DOHH2 (cell line): Measurements from ENCODE around the gene FAM107B.

Source experiments
- EZH2phosphoT487 ChIP-seq: fragments of 200-600 bp; sonication (generic); IDR thresholded peaks from 2 replicates; pipeline ENCODE4 v1.6.1; 2017; ENCODE audit warnings: borderline replicate concordance, mild to moderate bottlenecking, antibody characterized with exemption, low read length, moderate library complexity, mixed read lengths
- TF ChIP-seq, protein P1 (sequence below): fragments of 200-600 bp; sonication (generic); IDR thresholded peaks from one replicate; pipeline ENCODE4 v1.5.1; 2014; ENCODE audit warnings: antibody characterized with exemption, mild to moderate bottlenecking, low read depth, low read length; ENCODE audit not compliant: poor library complexity, severe bottlenecking

GRCh38 chr10:14563359-14563940, 211.2 kb downstream of the FAM107B start:
- TF ChIP-seq, protein P1, sequence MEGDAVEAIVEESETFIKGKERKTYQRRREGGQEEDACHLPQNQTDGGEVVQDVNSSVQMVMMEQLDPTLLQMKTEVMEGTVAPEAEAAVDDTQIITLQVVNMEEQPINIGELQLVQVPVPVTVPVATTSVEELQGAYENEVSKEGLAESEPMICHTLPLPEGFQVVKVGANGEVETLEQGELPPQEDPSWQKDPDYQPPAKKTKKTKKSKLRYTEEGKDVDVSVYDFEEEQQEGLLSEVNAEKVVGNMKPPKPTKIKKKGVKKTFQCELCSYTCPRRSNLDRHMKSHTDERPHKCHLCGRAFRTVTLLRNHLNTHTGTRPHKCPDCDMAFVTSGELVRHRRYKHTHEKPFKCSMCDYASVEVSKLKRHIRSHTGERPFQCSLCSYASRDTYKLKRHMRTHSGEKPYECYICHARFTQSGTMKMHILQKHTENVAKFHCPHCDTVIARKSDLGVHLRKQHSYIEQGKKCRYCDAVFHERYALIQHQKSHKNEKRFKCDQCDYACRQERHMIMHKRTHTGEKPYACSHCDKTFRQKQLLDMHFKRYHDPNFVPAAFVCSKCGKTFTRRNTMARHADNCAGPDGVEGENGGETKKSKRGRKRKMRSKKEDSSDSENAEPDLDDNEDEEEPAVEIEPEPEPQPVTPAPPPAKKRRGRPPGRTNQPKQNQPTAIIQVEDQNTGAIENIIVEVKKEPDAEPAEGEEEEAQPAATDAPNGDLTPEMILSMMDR: no peak
- TF ChIP-seq EZH2phosphoT487: no peak
